Endothelial cell (in vitro differentiated cells): ENCODE data around the gene CA12. TPM values are rescaled to one million over a fixed set of nuclear protein-coding genes. Genes with fewer than 3 reads are reported as not detected.

Experiments used
- DNase-seq: peaks from one replicate; pipeline ENCODE4 v3.0.0; 2021; ENCODE audit warnings: low spot score
- H3K27ac Mint-ChIP-seq: one replicate; pipeline ENCODE4 v1.8.0; 2021; ENCODE audit warnings: mixed read lengths, inconsistent platforms; ENCODE audit not compliant: unreplicated experiment
- H3K27me3 Mint-ChIP-seq: one replicate; pipeline ENCODE4 v1.8.0; 2021; ENCODE audit warnings: mild to moderate bottlenecking, moderate library complexity, mixed read lengths, inconsistent platforms; ENCODE audit not compliant: unreplicated experiment
- H3K36me3 Mint-ChIP-seq: one replicate; pipeline ENCODE4 v1.8.0; 2021; ENCODE audit warnings: mild to moderate bottlenecking, low read depth, mixed read lengths, inconsistent platforms; ENCODE audit not compliant: unreplicated experiment
- H3K4me1 Mint-ChIP-seq: one replicate; pipeline ENCODE4 v1.8.0; 2021; ENCODE audit warnings: mild to moderate bottlenecking, mixed read lengths, inconsistent platforms; ENCODE audit not compliant: unreplicated experiment
- H3K4me3 Mint-ChIP-seq: one replicate; pipeline ENCODE4 v1.8.0; 2021; ENCODE audit warnings: mild to moderate bottlenecking, mixed read lengths, inconsistent platforms; ENCODE audit not compliant: unreplicated experiment
- H3K9me3 Mint-ChIP-seq: one replicate; pipeline ENCODE4 v1.8.0; 2021; ENCODE audit warnings: mixed read lengths, inconsistent platforms; ENCODE audit not compliant: unreplicated experiment
- total RNA-seq: library from RNA; stranded (reverse); fragmentation: NEBNext Ultra II Directional; extraction: Animal tissue kit (Norgen Biotek cat#: 25700); gene quantifications from one replicate; pipeline ENCODE4 v1.2.1, GENCODE V29; 2021; ENCODE audit not compliant: unreplicated experiment
- TF ChIP-seq, protein P1 (sequence below): fragments of 200-600 bp; sonication (generic); IDR thresholded peaks from one replicate; pipeline ENCODE4 v1.5.0; 2021; ENCODE audit warnings: antibody characterized with exemption; ENCODE audit not compliant: unreplicated experiment

Gene CA12
- total RNA-seq, 1 donor from 2014 or later: 0.44 TPM

DNA sequence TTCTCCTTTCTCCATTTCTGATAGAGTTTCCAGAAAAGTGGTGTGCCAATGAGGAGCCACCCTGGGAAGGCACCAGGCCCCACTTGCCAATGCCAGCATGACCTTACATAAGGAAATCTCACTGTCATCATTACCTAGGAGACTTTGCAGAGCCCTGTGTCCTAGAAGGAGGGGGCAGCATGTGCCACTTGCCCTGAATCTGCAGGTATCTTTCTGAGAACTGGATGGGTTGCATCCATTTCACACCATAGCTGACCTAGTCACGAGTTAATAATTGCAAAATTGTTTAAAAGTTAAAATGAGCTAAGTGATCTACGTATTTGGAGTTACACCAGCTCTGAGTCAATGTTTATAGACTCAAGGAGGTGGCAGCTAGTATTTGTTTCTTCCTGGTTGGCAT is 14.3 kb downstream of the CA12 start:
- Mint-ChIP-seq H3K36me3 (peaks cover 7% of the 10 kb centered on the region), H3K27ac (no peak overlapping the region), H3K4me1 (peaks cover 5% of the 10 kb centered on the region), H3K9me3 (no peaks in the 10 kb centered on the region), H3K4me3 (no peak overlapping the region), H3K27me3 (peaks cover 7% of the 10 kb centered on the region)
- TF ChIP-seq, protein P1, sequence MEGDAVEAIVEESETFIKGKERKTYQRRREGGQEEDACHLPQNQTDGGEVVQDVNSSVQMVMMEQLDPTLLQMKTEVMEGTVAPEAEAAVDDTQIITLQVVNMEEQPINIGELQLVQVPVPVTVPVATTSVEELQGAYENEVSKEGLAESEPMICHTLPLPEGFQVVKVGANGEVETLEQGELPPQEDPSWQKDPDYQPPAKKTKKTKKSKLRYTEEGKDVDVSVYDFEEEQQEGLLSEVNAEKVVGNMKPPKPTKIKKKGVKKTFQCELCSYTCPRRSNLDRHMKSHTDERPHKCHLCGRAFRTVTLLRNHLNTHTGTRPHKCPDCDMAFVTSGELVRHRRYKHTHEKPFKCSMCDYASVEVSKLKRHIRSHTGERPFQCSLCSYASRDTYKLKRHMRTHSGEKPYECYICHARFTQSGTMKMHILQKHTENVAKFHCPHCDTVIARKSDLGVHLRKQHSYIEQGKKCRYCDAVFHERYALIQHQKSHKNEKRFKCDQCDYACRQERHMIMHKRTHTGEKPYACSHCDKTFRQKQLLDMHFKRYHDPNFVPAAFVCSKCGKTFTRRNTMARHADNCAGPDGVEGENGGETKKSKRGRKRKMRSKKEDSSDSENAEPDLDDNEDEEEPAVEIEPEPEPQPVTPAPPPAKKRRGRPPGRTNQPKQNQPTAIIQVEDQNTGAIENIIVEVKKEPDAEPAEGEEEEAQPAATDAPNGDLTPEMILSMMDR: no peak
- DNase-seq: no peak

DNA sequence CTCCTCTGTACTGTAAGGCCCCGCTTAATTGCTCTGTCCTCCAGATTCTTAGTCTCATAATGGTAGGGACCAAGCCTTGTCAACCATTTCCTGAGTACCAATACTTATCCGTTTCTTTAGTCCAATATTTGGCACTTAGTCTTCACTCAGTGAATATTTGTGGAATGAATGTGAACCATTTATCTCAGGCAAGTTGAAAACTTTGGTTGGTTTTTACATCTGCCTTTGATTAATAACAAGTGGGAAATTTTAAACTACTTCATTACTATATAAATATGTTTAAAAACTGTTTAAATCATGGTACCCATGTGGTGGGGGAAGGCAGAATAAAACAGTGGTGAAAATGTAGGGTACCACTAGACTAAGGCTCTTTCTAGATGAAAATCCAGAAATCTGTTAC is 15.2 kb downstream of the CA12 start:
- peaks cover 5% of the 10 kb centered on the region for H3K4me1 Mint-ChIP-seq
- TF ChIP-seq, protein P1: no peak
- no peak for DNase-seq
- no peaks in the 10 kb centered on the region for H3K9me3 Mint-ChIP-seq
- H3K27me3 Mint-ChIP-seq: peaks cover 5% of the 10 kb centered on the region
- H3K36me3 Mint-ChIP-seq: peaks cover 7% of the 10 kb centered on the region
- no peak overlapping the region for H3K27ac Mint-ChIP-seq
- H3K4me3 Mint-ChIP-seq: no peak overlapping the region

DNA sequence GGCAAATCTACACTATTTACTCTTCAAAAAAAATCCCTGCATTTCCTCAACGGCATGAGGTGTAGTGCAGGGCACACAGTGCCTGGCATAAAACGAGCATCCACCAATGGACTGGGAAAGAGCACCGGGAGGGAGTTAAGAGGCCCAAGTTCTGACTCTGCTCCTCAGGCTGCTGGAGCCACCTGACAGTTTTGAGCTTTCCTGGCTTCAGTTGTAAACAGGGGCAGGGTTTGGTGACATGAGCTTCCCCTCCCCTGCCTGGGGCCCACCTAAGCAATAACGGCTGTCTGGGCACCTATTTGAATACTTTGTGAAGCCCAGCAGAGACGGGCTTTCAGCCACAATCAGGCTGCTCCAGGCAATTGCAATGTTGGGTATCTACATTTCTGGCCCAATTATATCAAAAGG is 16.4 kb downstream of the CA12 start:
- no peak overlapping the region for H3K27ac Mint-ChIP-seq
- H3K9me3 Mint-ChIP-seq: no peaks in the 10 kb centered on the region
- TF ChIP-seq, protein P1: no peak
- peaks cover 2% of the 10 kb centered on the region for H3K4me1 Mint-ChIP-seq
- peaks cover 5% of the 10 kb centered on the region for H3K27me3 Mint-ChIP-seq
- no peak overlapping the region for H3K4me3 Mint-ChIP-seq
- no peak for DNase-seq
- H3K36me3 Mint-ChIP-seq: peaks cover 11% of the 10 kb centered on the region

DNA sequence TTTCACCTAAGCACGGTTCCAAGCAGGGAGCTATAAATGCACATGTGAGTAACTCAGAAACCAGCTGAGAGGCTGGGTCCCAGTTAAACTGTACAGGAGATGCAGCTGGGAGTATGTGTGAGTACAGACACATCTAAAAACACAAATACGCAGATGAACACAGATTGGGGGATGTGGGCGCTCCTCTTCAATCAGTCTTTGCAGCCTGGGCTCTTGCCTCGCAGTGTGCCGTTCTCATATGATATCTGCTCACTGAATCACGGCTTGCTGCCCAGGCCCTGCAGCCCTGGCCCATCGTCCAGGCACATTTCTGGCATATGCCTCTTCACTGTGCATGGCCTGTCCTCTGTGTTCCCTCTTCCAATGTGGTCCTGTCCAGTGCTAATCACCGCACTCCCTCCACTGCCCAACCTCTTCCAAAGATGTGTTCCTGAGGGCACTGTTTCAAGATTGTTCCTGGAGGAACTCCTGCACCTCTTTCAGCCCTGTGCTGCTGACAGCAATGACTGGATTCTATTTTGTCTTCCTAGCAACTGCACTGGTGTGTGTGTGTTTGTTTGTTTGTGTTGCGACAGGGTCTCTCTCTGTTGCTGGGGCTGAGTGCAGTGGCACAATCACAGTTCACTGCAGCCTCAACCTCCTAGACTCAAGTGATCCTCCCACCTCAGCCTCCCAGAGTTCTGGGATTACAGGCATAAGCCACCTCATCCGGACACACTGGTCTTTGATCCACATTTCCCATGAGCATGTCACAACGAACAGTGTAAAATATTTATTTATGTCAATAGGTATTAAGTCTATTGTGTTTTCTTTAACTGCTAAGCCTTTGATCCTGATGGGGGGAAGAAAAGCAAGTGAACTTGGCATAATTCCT is 17.0 kb downstream of the CA12 start:
- H3K27me3 Mint-ChIP-seq: peaks cover 5% of the 10 kb centered on the region
- H3K27ac Mint-ChIP-seq: no peak overlapping the region
- no peak overlapping the region for H3K4me3 Mint-ChIP-seq
- peaks cover 2% of the 10 kb centered on the region for H3K4me1 Mint-ChIP-seq
- TF ChIP-seq, protein P1: no peak
- DNase-seq: no peak
- no peaks in the 10 kb centered on the region for H3K9me3 Mint-ChIP-seq
- peaks cover 11% of the 10 kb centered on the region for H3K36me3 Mint-ChIP-seq

DNA sequence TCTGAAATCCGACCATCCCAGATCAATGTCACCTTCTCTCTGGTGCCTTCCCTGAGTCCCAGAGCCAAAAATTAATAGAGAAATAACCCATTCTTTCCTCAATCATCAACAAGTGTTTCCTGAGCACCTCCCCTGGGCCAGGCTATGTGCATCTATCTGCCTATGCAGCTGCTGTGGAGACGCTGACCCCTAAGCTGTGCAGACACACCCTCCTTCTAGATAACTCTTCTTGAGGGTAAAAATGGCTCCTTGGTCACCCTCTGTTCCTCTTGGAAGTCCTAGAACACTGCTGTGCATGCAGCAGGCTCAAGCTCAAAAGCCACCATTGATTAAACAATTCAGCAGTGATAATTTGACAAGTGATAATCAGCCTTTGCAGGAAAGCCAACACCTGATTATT is 18.4 kb downstream of the CA12 start:
- Mint-ChIP-seq H3K27ac (no peak overlapping the region), H3K36me3 (peaks cover 11% of the 10 kb centered on the region), H3K27me3 (peaks cover 5% of the 10 kb centered on the region), H3K4me3 (no peak overlapping the region), H3K9me3 (no peaks in the 10 kb centered on the region), H3K4me1 (peaks cover 2% of the 10 kb centered on the region)
- TF ChIP-seq, protein P1: no peak
- DNase-seq: no peak
